Progenitor cell of endocrine pancreas (in vitro differentiated cells): ENCODE measurements around the gene SCAMP5. TPM values are rescaled to one million over a fixed set of nuclear protein-coding genes. Genes with fewer than 3 reads are reported as not detected.

Source experiments
- DNase-seq: peaks from one replicate; pipeline ENCODE4 v3.0.0; 2021; ENCODE audit warnings: low spot score; ENCODE audit not compliant: unreplicated experiment
- H3K27ac Mint-ChIP-seq: 2 replicates; pipeline ENCODE4 v1.8.0; 2021; ENCODE audit warnings: mild to moderate bottlenecking, moderate library complexity, mixed read lengths
- H3K27me3 Mint-ChIP-seq: 2 replicates; pipeline ENCODE4 v1.8.0; 2021; ENCODE audit warnings: mixed read lengths
- H3K36me3 Mint-ChIP-seq: 2 replicates; pipeline ENCODE4 v1.8.0; 2022; ENCODE audit warnings: mixed read lengths; ENCODE audit not compliant: insufficient read depth
- H3K4me1 Mint-ChIP-seq: 2 replicates; pipeline ENCODE4 v1.8.0; 2021; ENCODE audit warnings: low read depth, mixed read lengths
- H3K4me3 Mint-ChIP-seq: 2 replicates; pipeline ENCODE4 v1.8.0; 2021; ENCODE audit warnings: low read depth, mild to moderate bottlenecking, moderate library complexity, mixed read lengths
- H3K9me3 Mint-ChIP-seq: 2 replicates; pipeline ENCODE4 v1.8.0; 2021; ENCODE audit warnings: low read depth, mixed read lengths
- CTCF ChIP-seq: fragments of 200-600 bp; sonication (generic); IDR thresholded peaks from one replicate; pipeline ENCODE4 v1.5.0; 2021; ENCODE audit warnings: antibody characterized with exemption, mild to moderate bottlenecking; ENCODE audit not compliant: unreplicated experiment
- total RNA-seq: library from RNA; stranded (reverse); gene quantifications from 2 replicates; pipeline ENCODE4 v1.2.1, GENCODE V29; 2021

The SCAMP5 gene
- total RNA-seq, 1 donor from 2014 or later: 55.9 TPM

DNA sequence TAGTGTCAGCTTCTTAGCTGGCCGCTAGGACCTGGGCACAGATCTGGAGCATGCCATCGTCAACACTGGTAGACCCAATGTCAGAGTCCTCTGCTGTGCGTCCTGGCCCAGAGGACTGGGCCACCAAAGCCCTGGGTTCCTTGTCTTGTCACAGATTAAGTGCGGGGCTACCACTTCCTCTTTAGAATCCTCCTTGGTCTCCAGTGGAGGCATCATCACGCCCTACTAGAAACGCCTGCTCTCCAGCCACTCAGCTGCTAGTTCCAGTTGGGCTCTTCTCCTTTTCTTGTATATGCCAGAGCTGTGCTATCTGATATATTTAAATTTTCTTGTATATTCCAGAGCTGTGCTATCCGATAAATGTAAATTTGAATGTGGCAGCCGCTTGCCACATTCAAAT, 39.3 kb downstream of the SCAMP5 start:
- peaks cover 41% of the 10 kb centered on the region for H3K4me1 Mint-ChIP-seq
- H3K9me3 Mint-ChIP-seq: no peaks in the 10 kb centered on the region
- no peak overlapping the region for H3K4me3 Mint-ChIP-seq
- no peak overlapping the region for H3K27ac Mint-ChIP-seq
- H3K27me3 Mint-ChIP-seq: no peaks in the 10 kb centered on the region
- peaks cover 15% of the 10 kb centered on the region for H3K36me3 Mint-ChIP-seq
- no peak for DNase-seq
- no peak for TF ChIP-seq CTCF

- Mint-ChIP-seq H3K27me3 (no peaks in the 10 kb centered on the region), H3K4me1 (peaks cover 42% of the 10 kb centered on the region), H3K27ac (peak overlapping the region; percentile 90), H3K36me3 (peaks cover 15% of the 10 kb centered on the region), H3K9me3 (no peaks in the 10 kb centered on the region), H3K4me3 (no peak overlapping the region)
- DNase-seq: no peak
- no peak for TF ChIP-seq CTCF
Observed at GRCh38 chr15:75036212-75036616, 40.9 kb downstream of the SCAMP5 start.

GRCh38 chr15:75037685-75038084, 42.3 kb downstream of the SCAMP5 start:
- H3K36me3 Mint-ChIP-seq: peaks cover 11% of the 10 kb centered on the region
- TF ChIP-seq CTCF: no peak
- no peak overlapping the region for H3K4me3 Mint-ChIP-seq
- no peak for DNase-seq
- no peak overlapping the region for H3K27ac Mint-ChIP-seq
- no peaks in the 10 kb centered on the region for H3K27me3 Mint-ChIP-seq
- no peaks in the 10 kb centered on the region for H3K9me3 Mint-ChIP-seq
- peaks cover 44% of the 10 kb centered on the region for H3K4me1 Mint-ChIP-seq

DNA sequence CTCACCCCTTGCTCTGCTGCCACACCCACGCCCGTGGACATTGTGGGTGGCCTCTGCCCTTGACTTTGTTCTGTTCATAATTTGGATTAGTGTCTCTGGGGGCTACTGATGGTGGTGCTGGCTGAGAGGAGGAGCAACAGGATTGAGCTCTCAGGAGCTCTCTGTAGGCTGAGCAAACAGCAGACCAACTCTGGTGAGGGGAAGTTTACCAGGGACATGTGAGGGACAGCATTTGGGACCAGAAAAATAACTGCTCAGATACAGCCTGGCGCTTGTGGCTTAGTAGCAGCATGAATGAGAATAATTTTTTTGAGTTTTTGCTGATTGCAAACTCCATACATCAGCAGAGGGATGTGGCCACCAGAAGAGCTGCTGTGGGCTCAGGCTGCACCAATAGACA, 42.9 kb downstream of the SCAMP5 start:
- Mint-ChIP-seq H3K27ac (no peak overlapping the region), H3K4me3 (no peak overlapping the region), H3K36me3 (peaks cover 11% of the 10 kb centered on the region), H3K27me3 (no peaks in the 10 kb centered on the region), H3K4me1 (peaks cover 49% of the 10 kb centered on the region), H3K9me3 (no peaks in the 10 kb centered on the region)
- TF ChIP-seq CTCF: no peak
- DNase-seq: no peak

DNA sequence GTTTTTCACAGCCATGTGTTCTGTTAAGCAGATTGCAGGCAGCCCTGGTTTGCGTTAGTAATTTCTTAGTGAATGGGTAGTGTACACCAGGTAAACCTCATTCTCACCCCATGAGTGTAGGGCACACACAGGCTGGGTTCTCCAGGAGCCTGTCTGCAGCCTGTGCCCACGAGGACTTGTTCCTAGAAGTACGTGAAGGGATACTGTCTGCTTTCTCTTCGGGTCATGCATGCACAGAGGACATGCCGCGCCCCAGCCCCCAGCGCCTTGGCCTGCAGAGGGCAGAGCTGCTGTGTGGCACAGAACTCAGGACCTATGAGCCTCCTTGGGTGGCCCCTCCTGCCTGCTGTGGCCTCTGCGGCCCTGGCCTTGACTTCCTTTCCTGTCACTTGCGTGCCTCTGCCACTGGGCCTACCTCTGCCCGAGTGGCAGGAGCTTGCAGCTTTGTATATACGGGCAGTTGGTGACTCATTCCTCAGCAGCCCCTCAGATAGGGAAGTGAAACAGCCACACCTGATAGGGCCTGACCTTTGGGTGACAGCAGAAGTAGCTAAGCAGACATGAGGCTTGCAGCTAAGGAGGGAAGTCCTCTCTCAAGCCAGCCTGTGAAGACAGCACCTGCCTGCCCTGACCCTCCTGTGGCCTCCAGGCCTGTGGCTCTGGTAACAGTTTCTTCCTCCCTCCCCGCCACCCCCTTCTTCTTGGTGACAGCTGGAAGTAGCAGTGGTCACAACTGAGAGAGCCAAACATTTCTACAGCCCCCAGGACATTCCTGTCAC, 47.6 kb downstream of the SCAMP5 start:
- TF ChIP-seq CTCF: peak; percentile 57
- peaks cover 37% of the 10 kb centered on the region for H3K4me1 Mint-ChIP-seq
- H3K27me3 Mint-ChIP-seq: no peaks in the 10 kb centered on the region
- H3K36me3 Mint-ChIP-seq: peaks cover 3% of the 10 kb centered on the region
- H3K27ac Mint-ChIP-seq: peak overlapping the region; percentile 86
- no peak overlapping the region for H3K4me3 Mint-ChIP-seq
- no peaks in the 10 kb centered on the region for H3K9me3 Mint-ChIP-seq
- peak; percentile 43 for DNase-seq
